ENCODE measurements around the gene BTNL3.
"Not testable (repeated sequence)": the region's sequence is repeated elsewhere in the genome, so short reads cannot be mapped to it uniquely, and the experiment has no call there.

The BTNL3 gene

DNA sequence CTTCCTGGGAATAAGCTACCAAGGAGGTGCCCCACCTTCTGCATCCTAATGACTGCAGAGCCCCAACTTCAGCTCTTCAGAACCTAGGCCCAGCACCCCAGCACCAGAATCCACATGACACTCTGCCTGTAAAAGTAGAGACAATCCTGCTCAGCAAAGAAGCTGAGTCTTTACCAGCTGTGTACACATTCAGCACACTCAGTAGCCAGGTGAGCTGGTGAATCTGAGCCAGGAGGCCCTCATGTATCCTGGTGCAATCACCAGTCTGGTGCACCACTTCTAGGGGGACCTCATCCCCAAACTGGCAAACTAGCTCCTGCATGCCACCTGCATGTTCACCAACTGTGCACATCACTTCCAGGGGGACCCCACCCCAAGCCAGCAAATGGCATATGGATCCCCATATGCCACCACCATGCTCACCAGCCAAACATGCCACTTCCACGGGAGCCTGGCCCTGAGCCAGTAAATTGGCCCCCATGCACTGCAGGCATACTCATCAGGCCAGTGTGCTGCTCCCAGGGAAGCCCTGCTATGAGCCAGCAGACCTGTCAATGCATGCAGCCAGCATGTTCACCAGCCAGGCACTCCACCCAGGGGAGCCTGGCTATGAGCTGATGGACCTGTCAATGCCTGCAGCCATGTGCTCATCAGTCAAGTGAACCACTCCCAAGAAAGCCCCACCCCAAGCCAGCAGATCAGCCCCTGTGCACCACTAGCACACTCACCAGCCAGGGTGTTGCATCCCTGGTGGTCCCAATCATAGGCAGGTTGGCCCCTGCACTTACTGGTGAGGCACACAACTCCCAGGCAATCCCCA, 35.8 kb downstream of the BTNL3 start:
- no peak for DNase-seq

DNA sequence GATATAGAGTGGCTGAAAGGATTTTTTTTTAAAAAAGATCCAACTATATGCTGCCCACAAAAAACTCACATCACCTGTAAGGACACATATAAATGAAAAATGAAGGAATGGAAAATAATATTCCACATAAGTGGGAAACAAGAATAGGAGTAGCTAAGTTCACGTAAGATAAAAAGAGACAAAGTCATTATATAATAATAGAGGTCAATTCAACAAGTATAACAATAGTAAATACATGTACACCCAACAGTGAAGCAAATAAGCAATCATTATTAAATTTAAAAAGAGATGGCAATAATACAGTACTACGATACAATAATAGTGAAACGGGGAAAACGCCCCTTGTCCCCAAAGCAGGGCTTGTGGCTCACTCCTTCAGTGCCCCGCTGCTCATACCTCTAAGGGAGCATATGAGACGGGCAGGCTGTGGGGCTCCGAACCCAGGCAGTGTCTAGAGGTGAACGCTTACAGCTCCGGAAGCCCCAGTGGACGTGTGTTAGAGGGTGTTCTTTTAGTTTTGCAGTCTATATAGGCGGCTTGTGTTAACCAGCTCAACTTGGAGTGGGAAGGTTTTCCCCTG, 38.9 kb downstream of the BTNL3 start:
- no peak for DNase-seq

DNA sequence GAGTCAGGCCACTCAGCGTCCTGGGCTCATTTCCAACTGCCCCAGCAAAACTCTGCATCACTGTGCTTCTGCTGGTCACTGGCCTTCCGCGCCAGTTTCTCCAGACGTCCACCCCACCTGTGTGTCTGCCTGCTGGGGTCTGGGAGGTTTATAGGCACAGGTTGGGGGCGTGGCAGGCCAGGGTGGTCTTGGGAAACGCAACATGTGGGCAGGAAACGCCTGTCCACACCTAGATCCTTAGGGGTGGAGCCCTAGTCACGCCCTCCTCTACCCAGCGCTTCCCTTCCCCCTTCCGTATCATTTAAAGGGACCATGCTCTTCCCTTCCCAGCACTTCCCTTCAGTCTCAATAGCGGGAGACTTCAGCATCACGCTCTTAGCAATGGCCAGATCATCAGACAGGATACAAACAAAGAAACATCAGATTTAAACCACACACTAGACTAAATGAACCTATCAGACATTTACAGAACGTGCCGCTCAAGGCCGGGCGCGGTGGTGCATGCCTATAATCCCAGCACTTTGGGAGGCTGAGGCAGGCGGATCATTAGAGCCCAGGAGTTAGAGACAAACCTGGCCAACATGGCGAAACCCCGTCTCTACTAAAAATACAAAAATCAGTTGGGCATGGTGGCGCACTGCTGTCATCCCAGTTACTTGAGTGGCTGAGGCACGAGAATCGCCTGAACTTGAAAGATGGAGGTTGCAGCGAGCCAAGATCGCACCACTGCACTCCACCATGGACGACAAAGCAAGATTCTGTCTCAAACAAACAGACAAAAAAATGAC, 39.6 kb downstream of the BTNL3 start:
- no peak for DNase-seq

DNA sequence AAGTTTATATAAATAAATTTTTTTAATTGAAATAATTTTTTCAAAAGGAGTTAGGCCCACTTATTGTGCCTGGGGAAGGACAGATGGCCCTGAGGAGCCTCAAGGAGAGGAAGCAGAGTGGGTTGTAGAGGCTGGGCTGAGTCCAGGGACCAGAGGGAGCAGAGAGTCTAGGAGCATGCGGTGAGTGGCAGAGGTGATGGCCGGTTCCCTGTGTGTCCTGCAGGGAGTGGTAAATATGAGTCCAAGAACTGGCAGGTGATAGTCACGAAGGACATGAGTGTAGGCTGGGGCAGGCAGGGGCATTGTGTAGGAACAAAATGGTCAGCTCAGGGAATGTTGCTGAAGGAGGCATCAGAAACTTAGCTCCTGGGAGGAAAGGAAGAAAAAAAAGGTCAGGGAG, 43.1 kb downstream of the BTNL3 start:
- DNase-seq = no peak

DNA sequence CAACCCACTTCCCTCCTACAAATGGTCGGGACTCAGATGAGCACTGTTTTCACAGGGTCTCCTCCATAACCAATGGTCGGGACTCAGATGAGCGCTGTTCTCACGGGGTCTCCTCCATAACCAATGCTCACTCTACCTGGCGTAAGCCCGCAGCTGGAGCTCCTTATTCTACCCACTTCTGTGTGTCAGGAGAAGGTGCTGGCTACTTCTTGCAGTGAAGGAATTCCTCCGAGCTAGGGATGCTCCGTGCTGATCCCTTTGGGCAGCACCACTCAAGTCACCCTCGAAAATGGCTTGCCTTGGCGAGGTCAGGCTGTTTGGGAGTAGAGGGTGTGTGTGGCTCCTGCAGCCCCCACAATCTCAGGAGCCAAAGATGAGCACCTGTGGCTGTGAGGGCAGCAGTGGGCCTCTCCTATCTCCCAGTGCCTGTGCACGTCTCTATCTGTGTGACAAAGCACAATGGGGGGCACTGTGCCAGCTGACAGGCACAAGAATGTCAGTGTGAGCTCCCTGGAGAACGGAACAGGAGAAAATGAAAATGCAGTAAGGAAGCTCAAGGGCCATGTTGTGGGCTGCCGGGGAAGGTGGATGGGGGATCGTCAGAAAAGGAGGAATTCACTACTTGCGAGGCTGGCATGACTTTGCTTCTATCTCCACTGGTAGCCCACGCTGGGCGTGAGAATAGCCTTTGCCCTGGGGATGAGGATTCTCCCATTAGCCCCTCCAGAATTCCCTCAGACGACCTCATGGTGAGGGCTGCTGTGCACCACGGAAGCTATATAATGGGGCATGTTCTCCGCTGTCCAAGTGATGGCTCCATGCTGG, 47.6 kb downstream of the BTNL3 start:
- no peak for DNase-seq

DNA sequence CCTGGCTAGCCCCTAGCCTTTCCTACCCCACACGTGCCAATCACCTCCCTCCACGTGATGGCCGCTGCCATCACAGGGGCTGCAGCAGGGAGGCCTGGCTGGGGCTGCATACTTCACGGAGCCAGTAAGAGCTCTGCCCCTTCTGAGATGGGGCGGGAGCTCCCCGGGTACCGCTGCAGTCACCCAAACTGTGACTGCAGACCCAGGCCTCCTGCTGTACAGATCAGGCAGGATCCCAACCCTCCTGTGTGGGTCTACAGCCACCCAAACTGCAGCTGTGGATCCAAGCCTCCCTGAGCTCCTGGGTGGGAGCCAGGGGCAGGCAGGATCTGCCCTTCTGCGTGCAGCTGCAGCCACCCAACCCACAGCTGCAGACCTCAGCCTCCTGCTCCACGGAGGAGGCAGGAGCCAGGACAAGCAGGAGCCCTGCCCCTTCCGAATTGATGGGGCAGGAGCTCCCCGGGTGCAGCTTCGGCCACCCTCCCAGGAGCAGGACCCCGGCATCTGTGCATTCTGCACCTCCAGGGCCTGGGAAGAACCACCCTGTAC, 48.2 kb downstream of the BTNL3 start:
- DNase-seq = no peak

DNA sequence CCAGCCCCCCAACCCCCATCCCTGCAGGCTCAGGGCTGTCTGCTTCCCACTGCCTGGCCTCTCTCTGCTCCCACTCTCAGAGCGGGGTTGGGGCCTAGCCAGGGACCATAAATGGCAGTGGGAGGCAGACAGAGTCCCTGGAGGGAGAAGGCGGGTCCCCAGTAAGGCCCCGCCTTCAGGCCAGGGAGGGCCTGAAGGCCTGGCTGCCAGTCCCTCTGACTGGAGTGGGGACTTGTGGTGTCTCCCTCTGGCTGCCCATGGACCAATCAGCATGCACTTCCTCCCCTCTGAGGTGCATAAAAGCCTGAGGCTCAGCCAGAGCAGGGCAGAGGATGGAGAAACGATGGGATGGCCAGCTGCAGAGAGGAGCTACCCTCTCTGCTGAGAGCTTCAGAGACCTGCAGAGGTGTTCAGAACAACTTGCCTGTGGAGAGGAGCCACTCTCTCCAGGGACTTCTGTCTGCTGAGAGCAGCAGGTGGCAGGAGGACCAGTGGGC, 48.8 kb downstream of the BTNL3 start:
- DNase-seq = no peak

DNA sequence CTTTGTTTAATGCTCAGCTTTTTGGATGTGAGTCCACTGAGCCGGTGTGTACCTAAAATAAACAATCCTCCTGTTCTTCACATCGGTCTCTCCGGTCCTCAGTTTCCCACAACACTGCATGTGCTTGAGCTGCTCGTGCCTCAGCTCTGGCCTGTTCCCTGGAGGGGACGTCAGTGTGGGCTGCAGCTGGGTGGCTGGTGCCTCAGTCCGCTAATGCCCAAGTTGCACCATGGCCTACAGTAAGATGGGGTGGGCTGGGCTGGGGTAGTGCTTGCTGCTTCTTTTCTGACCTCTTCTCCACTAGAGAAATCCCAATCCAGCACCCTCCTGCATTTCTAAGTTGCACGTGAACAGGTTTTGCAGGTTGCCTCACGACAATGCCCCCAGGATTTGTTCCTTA, 50.8 kb downstream of the BTNL3 start:
- no peak for DNase-seq

DNA sequence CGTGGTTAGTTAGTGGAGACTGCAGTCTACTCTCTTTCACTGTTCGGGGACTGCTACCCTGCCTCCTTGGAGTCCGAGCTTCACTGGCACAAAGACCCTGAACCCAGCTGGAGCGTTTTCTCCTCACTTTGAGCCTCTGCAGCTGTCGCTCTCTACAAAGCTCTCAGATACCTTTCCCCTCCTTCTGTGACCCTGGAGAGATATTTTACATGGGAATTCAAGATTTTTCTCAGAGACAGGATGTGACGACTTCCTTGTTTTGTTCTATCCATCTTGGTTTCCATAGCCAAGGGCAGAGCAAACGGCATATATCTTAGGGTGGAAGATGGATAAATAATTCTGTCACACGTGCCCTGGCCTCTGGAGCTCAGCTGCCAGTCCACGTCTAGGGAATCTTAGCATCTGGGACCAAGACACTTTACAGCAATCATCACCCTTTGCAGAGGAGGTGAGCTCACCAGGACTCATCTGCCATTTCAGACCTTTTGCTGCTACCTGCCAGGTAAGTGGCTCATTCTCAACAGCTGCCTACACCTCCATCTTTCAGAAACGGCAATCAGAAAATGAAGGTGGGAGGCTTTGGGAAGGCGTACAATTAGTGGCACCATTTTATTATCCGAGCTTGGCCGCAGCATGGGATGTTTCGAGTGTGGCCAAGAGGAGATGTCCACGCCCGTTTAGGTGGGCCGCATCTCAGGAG, 51.4 kb downstream of the BTNL3 start, which contains the start of gene BTNL9:
BTNL9 (plus strand) TSS at position 336 of the 700 bp plus-strand sequence. CDS start 5,224 bp downstream, outside the sequence.
- DNase-seq = no peak

DNA sequence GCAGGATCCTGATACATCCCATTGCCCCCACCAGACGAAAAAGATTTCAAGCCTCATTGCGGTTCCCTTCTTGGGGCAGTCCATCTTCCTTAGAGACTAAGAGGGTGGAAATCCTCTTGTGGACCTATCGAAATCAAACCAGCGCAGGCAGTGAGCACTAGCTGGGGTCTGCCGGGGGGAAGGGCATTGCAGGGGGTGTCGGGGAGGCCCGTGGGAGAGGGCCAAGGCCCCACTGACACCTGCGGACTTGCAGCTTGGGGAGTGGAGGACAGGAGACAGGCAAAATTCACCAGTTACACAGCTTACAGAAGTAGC, 51.9 kb downstream of the BTNL3 start:
- DNase-seq = no peak

DNA sequence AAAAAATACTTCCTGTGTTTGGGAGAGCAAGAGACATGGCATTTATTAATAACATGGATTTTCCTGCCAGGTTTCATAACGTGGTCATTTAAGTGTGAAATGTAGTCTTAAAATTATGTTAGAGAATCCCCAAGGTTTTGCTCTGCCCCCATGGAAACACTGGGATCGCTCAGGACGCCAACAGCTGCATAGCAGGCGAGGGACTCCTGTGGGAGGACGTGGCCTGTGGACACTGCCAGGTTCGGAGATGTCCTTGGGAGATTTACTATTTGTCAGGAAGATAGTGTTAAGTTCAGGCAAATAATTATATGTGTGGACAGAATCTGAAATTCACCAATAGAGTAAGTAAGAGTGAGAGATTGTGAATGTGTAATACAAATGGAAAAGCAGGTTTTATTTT, 52.4 kb downstream of the BTNL3 start:
- DNase-seq = no peak

DNA sequence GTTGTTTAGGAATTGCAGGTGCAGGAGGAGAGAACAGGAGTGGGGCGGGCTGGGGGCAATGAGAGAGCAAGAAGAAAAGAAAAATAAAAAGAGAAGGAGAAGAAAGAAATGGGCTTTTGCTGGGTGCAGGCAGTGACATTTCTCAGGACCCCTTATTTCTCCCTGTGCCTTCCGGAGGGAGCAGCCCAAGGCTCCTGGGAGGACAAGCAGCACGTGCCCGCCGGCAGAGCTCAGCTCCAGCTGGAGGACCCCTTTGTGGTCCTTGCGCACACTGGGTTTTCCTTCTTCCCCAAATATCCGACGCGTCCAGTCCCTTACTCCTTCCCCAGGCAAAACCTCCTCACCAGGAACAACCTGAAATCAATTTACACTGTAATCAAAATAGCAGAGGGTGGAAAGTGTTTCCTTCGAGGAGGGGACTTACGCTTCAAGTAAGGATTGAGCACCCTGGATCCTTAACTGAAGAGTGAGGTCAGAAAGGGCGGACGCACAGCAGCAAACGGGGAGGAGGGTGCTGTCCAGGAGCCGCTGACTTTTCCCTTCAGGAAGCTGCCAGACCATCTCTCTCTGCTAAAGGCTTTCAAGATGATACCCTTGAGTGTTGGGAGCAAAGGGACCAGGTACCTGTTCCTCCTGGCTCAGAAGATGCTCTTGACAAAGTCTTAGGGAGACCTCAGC, 53.5 kb downstream of the BTNL3 start:
- no peak for DNase-seq

DNA sequence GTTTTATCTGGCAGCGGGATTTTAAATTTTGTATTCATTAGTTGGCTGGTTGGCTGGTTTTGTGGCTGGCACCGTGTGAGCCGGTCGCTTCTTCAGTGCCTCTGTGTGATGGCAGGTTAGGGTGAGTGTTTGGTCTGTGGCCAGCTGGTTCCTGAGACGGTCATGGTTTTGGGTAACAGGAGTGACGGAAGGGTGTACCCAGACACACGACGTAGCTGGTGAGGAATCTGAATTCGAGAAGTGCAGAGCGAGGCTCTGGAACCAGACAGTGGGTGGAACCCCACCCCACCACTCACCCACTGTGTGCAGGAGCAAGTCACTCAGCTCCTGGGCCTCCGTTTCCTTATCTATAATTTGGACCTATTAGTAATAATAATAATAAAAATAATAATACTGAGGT, 54.1 kb downstream of the BTNL3 start:
- no peak for DNase-seq

DNA sequence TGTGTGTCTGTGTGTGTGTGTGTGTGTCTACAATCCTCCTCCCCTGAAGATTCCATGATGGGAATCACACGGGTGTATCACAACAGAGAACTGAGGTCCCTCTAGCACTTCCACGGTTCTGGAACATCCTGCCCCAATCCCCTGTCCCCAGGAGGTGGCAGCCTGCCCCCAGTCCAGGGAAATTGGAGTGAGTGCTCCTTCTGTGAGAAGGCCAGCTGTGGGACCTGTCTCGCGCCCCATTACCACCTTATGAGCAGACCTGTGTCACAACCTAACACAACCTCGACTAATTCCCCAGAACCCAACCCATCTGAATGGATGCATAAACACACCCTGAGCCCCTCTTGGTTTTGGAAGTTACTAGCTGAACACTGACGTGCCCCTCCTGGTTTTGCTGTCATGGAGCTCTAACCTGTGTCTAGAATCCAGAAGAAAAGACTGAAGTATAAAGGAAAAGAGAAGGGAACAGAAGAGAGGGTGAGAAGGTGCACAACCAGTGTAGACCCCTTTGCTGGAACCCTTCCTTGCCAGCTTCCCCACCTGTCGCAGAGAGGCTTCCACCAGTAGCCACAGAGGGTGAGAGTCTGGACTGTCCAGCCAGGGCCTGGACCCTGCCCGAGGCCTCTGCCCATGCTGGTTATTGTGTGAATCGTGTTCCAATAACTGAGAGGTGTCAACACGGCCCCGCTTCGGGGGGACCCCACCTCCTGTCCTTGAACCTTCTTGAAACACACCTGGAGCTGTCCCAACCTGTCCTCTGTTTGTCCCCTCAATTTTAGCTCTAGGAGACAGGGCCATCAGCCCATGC, 54.8 kb downstream of the BTNL3 start:
- DNase-seq = no peak

DNA sequence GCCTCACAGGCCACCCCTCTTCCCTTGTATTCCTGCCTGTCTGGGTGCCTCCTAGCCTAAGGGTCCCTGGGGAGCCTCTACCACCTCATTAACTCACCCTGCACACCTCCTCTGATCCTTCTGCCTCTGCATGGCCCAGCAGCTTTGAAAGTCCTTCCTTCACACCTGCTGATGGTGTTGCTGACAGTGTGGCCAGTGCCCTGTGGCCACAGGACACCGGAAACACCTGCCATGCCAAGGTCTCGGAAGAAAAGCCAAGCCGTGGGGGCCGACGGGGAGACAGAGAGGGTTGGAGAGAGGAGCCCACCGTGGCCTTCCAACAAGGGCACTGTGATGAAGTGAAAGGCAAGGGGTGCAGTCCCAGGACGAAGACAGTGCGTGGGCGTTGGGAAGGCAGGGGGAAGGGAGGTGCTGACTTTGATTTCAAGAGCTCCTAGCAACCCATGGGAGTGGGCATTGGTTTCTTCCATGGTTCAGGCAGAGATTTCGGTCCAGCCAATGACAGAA, 55.5 kb downstream of the BTNL3 start:
- DNase-seq = no peak

DNA sequence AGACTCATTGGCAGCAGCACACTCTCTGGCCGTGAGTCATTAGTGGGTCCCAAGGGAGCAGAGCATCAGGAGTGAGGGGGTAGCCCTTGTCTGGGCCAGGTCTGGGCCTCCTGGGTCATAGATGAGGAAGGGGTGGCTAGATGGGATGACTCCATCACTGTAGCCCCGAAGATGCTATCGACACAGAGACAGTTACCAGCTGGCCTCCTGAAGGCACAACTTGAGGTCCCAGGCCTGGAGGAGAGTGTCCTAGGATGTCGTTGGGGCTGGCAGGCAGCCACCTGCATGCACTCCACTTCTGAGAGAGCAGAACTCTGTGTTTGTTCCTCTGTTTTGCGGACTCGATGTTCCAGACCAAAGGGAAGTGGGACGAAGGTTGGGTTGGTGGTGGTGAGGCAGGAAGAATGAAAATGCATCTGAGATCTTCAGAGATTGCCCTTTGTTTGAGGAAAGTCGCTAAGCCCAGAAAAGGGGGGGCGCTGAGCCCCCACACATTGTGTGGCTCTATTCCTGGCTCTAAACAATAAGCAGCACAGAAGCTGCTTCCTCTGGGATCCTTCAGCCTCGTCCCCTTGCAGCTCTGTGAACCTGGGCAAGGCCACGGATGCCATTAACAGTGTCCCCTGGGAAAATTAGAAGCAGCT, 56.1 kb downstream of the BTNL3 start:
- DNase-seq = no peak

DNA sequence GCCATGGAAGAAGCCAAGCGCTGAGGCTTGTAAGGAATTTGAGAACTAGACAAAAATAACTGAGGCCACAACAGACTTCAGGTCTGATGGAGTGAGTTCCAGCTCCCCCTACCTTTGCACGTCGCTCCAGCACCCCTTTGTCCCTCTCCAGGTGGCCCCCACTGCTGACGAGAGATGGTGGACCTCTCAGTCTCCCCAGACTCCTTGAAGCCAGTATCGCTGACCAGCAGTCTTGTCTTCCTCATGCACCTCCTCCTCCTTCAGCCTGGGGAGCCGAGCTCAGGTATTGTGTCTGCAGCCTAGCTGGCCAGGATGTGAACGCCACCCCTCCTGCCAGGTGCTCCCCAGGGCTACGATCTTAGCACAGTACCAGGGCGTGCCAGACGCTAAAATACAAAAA, 56.7 kb downstream of the BTNL3 start:
- DNase-seq = no peak

DNA sequence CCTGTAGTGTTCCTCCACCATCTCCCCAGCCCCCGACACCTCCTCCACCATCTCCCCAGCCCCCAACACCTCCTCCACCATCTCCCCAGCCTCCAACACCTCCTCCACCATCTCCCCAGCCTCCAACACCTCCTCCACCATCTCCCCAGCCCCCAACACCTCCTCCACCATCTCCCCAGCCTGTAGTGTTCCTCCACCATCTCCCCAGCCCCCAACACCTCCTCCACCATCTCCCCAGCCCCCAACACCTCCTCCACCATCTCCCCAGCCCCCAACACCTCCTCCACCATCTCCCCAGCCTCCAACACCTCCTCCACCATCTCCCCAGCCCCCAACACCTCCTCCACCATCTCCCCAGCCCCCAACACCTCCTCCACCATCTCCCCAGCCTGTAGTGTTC, 57.2 kb downstream of the BTNL3 start:
- DNase-seq = not testable (repeated sequence)

DNA sequence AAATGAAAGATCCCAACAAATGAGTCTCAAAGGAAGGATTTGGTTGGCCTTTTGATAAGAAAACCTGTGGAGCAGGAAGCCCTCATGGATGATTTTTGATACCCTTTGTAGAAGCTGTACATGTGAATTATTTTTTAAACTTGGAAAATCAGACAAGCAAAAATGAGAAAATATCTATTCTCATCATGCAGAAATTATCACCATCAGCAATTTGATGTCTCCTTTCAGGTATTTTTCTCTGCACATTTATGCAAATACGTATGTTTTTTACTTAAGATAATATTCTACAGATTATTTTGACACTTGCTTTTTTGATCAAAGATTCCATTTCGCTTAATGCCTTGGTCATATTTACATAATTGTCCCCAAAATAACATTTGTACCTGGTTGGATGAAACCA, 58.6 kb downstream of the BTNL3 start:
- DNase-seq = no peak

DNA sequence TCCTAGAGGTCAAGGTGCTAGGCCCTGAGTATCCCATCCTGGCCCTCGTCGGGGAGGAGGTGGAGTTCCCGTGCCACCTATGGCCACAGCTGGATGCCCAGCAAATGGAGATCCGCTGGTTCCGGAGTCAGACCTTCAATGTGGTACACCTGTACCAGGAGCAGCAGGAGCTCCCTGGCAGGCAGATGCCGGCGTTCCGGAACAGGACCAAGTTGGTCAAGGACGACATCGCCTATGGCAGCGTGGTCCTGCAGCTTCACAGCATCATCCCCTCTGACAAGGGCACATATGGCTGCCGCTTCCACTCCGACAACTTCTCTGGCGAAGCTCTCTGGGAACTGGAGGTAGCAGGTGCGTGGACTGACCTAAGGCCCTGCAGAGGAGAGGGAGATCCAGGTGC, 59.3 kb downstream of the BTNL3 start:
- DNase-seq = no peak
